ENCODE data around the gene AUTS2.

AUTS2 gene

DNA sequence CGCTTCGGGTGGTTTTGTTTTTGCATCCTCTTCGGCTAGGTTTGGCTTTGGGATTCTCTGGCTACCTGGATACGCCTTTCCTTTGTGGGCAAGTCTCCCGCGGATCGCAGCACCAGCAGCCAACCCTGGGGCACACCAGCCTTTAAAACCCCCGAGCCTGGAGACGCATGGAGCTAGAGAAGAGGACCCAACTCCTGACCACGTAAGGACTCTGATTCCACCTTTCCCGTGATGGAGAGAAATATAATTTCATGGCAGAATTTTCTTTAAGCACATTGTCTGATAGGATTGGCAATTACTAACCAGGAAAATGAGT lies 998.3 kb downstream of the AUTS2 start:
- Histone ChIP-seq H3K4me3 (ENCODE audit: low read depth, low read length) (peak overlapping the region; percentile 64), H3K36me3 (no peaks in the 10 kb centered on the region; the same call in none of the 2 replicates), H3K27ac (peak overlapping the region; percentile 5), H3K27me3 (ENCODE audit: insufficient read depth, low read depth, severe bottlenecking) (no peaks in the 10 kb centered on the region), H3K9me3 (ENCODE audit: severe bottlenecking) (no peaks in the 10 kb centered on the region)
- DNase-seq, result no peak
- TF ChIP-seq, protein P1, sequence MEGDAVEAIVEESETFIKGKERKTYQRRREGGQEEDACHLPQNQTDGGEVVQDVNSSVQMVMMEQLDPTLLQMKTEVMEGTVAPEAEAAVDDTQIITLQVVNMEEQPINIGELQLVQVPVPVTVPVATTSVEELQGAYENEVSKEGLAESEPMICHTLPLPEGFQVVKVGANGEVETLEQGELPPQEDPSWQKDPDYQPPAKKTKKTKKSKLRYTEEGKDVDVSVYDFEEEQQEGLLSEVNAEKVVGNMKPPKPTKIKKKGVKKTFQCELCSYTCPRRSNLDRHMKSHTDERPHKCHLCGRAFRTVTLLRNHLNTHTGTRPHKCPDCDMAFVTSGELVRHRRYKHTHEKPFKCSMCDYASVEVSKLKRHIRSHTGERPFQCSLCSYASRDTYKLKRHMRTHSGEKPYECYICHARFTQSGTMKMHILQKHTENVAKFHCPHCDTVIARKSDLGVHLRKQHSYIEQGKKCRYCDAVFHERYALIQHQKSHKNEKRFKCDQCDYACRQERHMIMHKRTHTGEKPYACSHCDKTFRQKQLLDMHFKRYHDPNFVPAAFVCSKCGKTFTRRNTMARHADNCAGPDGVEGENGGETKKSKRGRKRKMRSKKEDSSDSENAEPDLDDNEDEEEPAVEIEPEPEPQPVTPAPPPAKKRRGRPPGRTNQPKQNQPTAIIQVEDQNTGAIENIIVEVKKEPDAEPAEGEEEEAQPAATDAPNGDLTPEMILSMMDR (IDR thresholded peaks at IDR 0.05; ENCODE audit: low read depth, low read length), result no peak

- no peaks in the 10 kb centered on the region for H3K27me3 ChIP-seq (ENCODE audit: insufficient read depth, low read depth, severe bottlenecking)
- H3K4me3 ChIP-seq (ENCODE audit: low read depth, low read length), result peak overlapping the region; percentile 64
- no peaks in the 10 kb centered on the region for H3K9me3 ChIP-seq (ENCODE audit: severe bottlenecking)
These were observed 998.8 kb downstream of the AUTS2 start for GRCh38 chr7:70597066-70597465.

DNA sequence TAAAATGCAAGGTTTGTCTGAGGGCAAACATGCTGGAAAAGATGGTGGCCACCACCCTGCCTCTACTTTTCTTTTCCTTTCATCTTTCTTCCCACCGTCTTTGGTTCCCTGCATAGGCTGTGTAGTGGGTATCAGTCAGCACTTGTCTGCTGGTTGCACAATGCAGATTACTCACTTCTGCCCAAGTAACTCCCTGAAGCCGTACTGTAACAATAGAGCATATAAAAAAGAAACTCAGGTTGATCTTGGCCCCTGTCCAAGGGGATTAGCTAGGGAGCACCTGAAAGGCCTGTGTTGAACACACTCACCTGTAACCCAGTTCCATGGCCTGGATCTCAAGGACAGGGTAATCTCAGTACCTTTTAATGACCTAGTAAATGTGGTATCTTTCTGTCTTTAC lies 1000.7 kb downstream of the AUTS2 start:
- DNase-seq, result no peak
- TF ChIP-seq, protein P1 (IDR thresholded peaks at IDR 0.05; ENCODE audit: low read depth, low read length), result no peak
- no peaks in the 10 kb centered on the region; the same call in none of the 2 replicates for H3K36me3 ChIP-seq
- no peak overlapping the region for H3K27ac ChIP-seq
- H3K27me3 ChIP-seq (ENCODE audit: insufficient read depth, low read depth, severe bottlenecking), result no peaks in the 10 kb centered on the region
- no peak overlapping the region for H3K4me3 ChIP-seq (ENCODE audit: low read depth, low read length)
- H3K9me3 ChIP-seq (ENCODE audit: severe bottlenecking), result no peaks in the 10 kb centered on the region

More at GRCh38 chr7:70597066-70597465, 998.8 kb downstream of the AUTS2 start:
- Histone ChIP-seq H3K36me3 (no peaks in the 10 kb centered on the region; the same call in none of the 2 replicates), H3K27ac (no peak overlapping the region)
- DNase-seq, result no peak
- TF ChIP-seq, protein P1 (IDR thresholded peaks at IDR 0.05; ENCODE audit: low read depth, low read length), result no peak

GRCh38 chr7:70599446-70600190 lies 1001.3 kb downstream of the AUTS2 start:
- no peaks in the 10 kb centered on the region; the same call in none of the 2 replicates for H3K36me3 ChIP-seq
- H3K4me3 ChIP-seq (ENCODE audit: low read depth, low read length), result no peak overlapping the region
- no peak for DNase-seq
- TF ChIP-seq, protein P1 (IDR thresholded peaks at IDR 0.05; ENCODE audit: low read depth, low read length), result no peak
- H3K9me3 ChIP-seq (ENCODE audit: severe bottlenecking), result no peaks in the 10 kb centered on the region
- H3K27ac ChIP-seq, result no peak overlapping the region
- H3K27me3 ChIP-seq (ENCODE audit: insufficient read depth, low read depth, severe bottlenecking), result no peaks in the 10 kb centered on the region

DNA sequence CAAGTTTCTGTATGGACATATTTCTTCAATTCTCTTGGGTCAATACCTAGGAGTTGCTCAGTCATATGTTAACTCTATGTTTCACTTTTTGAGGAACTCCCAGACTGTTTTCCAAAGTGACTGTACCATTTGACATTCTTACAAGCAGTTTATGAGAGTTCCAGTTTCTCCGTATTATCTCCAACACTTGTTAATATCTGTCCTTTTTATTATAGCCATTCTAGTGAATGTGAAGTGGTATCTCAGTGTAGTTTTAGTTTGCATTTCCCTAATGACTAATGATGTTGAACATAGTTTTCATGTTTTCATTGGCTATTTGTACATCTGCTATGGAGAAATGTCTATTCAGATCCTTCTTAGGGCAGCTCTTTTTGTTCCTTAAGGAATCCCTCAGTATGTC lies 1002.7 kb downstream of the AUTS2 start:
- Histone ChIP-seq H3K36me3 (no peaks in the 10 kb centered on the region; the same call in none of the 2 replicates), H3K27me3 (ENCODE audit: insufficient read depth, low read depth, severe bottlenecking) (no peaks in the 10 kb centered on the region), H3K9me3 (ENCODE audit: severe bottlenecking) (no peaks in the 10 kb centered on the region), H3K27ac (no peak overlapping the region), H3K4me3 (ENCODE audit: low read depth, low read length) (no peak overlapping the region)
- DNase-seq, result no peak
- TF ChIP-seq, protein P1 (IDR thresholded peaks at IDR 0.05; ENCODE audit: low read depth, low read length), result no peak

GRCh38 chr7:70602117-70602516 lies 1003.8 kb downstream of the AUTS2 start:
- no peaks in the 10 kb centered on the region; the same call in none of the 2 replicates for H3K36me3 ChIP-seq
- H3K27ac ChIP-seq, result no peak overlapping the region
- no peaks in the 10 kb centered on the region for H3K27me3 ChIP-seq (ENCODE audit: insufficient read depth, low read depth, severe bottlenecking)
- TF ChIP-seq, protein P1 (IDR thresholded peaks at IDR 0.05; ENCODE audit: low read depth, low read length), result no peak
- no peak overlapping the region for H3K4me3 ChIP-seq (ENCODE audit: low read depth, low read length)
- DNase-seq, result no peak
- H3K9me3 ChIP-seq (ENCODE audit: severe bottlenecking), result no peaks in the 10 kb centered on the region
